ENCODE results near the gene TSSC4.

The TSSC4 gene

GRCh38 chr11:2369896-2370295 is 30.7 kb upstream of the TSSC4 start:
- no peak for TF ChIP-seq EP300 (IDR thresholded peaks at IDR 0.05; ENCODE audit: borderline replicate concordance)

GRCh38 chr11:2374456-2375201 is 25.9 kb upstream of the TSSC4 start:
- TF ChIP-seq CEBPB (IDR thresholded peaks at IDR 0.05) (no peak), EP300 (IDR thresholded peaks at IDR 0.05; ENCODE audit: borderline replicate concordance) (no peak), ZBTB7A (IDR thresholded peaks at IDR 0.05; ENCODE audit: low read depth) (no peak), REST (IDR thresholded peaks at IDR 0.05; ENCODE audit: low read depth) (no peak), TEAD4 (IDR thresholded peaks at IDR 0.05) (no peak), EGR1 (IDR thresholded peaks at IDR 0.05) (no peak), RAD21 (IDR thresholded peaks at IDR 0.05; ENCODE audit: low read depth) (no peak), FOXM1 (IDR thresholded peaks at IDR 0.05; ENCODE audit: borderline replicate concordance, low read depth) (no peak), TCF12 (IDR thresholded peaks at IDR 0.05; ENCODE audit: low read depth) (no peak), YY1 (IDR thresholded peaks at IDR 0.05; ENCODE audit: low read depth) (no peak), MAX (IDR thresholded peaks at IDR 0.05) (no peak), NFIC (IDR thresholded peaks at IDR 0.05) (no peak), CREB1 (IDR thresholded peaks at IDR 0.05; ENCODE audit: low read depth) (no peak), USF1 (IDR thresholded peaks at IDR 0.05) (no peak), TAF1 (IDR thresholded peaks at IDR 0.05; ENCODE audit: low read depth) (no peak)

GRCh38 chr11:2375341-2375853 is 25.2 kb upstream of the TSSC4 start:
- TF ChIP-seq YY1 (IDR thresholded peaks at IDR 0.05; ENCODE audit: low read depth), result no peak
- no peak for TF ChIP-seq REST (IDR thresholded peaks at IDR 0.05; ENCODE audit: low read depth)
- TF ChIP-seq FOXM1 (IDR thresholded peaks at IDR 0.05; ENCODE audit: borderline replicate concordance, low read depth), result no peak
- TF ChIP-seq TEAD4 (IDR thresholded peaks at IDR 0.05), result no peak
- no peak for TF ChIP-seq USF1 (IDR thresholded peaks at IDR 0.05)
- TF ChIP-seq MAX (IDR thresholded peaks at IDR 0.05), result no peak
- TF ChIP-seq ZBTB7A (IDR thresholded peaks at IDR 0.05; ENCODE audit: low read depth), result no peak
- no peak for TF ChIP-seq TCF12 (IDR thresholded peaks at IDR 0.05; ENCODE audit: low read depth)
- TF ChIP-seq EGR1 (IDR thresholded peaks at IDR 0.05), result no peak
- no peak for TF ChIP-seq EP300 (IDR thresholded peaks at IDR 0.05; ENCODE audit: borderline replicate concordance)
- no peak for TF ChIP-seq RAD21 (IDR thresholded peaks at IDR 0.05; ENCODE audit: low read depth)
- no peak for TF ChIP-seq NFIC (IDR thresholded peaks at IDR 0.05)
- TF ChIP-seq CEBPB (IDR thresholded peaks at IDR 0.05), result no peak
- TF ChIP-seq CREB1 (IDR thresholded peaks at IDR 0.05; ENCODE audit: low read depth), result no peak
- no peak for TF ChIP-seq TAF1 (IDR thresholded peaks at IDR 0.05; ENCODE audit: low read depth)

- TF ChIP-seq TEAD4 (IDR thresholded peaks at IDR 0.05), result no peak
- no peak for TF ChIP-seq USF1 (IDR thresholded peaks at IDR 0.05)
- TF ChIP-seq EP300 (IDR thresholded peaks at IDR 0.05; ENCODE audit: borderline replicate concordance), result no peak
- TF ChIP-seq TCF12 (IDR thresholded peaks at IDR 0.05; ENCODE audit: low read depth), result no peak
- no peak for TF ChIP-seq ZBTB7A (IDR thresholded peaks at IDR 0.05; ENCODE audit: low read depth)
- no peak for TF ChIP-seq NFIC (IDR thresholded peaks at IDR 0.05)
- no peak for TF ChIP-seq MAX (IDR thresholded peaks at IDR 0.05)
- no peak for TF ChIP-seq CREB1 (IDR thresholded peaks at IDR 0.05; ENCODE audit: low read depth)
- no peak for TF ChIP-seq RAD21 (IDR thresholded peaks at IDR 0.05; ENCODE audit: low read depth)
- no peak for TF ChIP-seq TAF1 (IDR thresholded peaks at IDR 0.05; ENCODE audit: low read depth)
- no peak for TF ChIP-seq REST (IDR thresholded peaks at IDR 0.05; ENCODE audit: low read depth)
- no peak for TF ChIP-seq FOXM1 (IDR thresholded peaks at IDR 0.05; ENCODE audit: borderline replicate concordance, low read depth)
- TF ChIP-seq CEBPB (IDR thresholded peaks at IDR 0.05), result no peak
- TF ChIP-seq YY1 (IDR thresholded peaks at IDR 0.05; ENCODE audit: low read depth), result no peak
- no peak for TF ChIP-seq EGR1 (IDR thresholded peaks at IDR 0.05)
These were observed 24.5 kb upstream of the TSSC4 start for GRCh38 chr11:2375964-2376551.
